HUES48 (cell line): ENCODE data around the gene LTV1.

Source experiments
- H3K27ac ChIP-seq: one replicate; pipeline ENCODE4 v1.7.0; 2013; ENCODE audit warnings: low read depth, low read length, inconsistent platforms
- H3K27me3 ChIP-seq: 2 replicates; pipeline ENCODE4 v1.6.1; 2013; ENCODE audit warnings: mild to moderate bottlenecking, low read length; ENCODE audit not compliant: control insufficient read depth, insufficient read depth
- H3K36me3 ChIP-seq: 2 replicates; pipeline ENCODE4 v1.6.1; 2013; ENCODE audit warnings: low read length; ENCODE audit not compliant: control insufficient read depth, insufficient read depth
- H3K4me1 ChIP-seq: 2 replicates; pipeline ENCODE4 v1.6.1; 2013; ENCODE audit warnings: mild to moderate bottlenecking, low read length; ENCODE audit not compliant: control insufficient read depth, insufficient read depth
- H3K4me3 ChIP-seq: 2 replicates; pipeline ENCODE4 v1.5.1; 2013; ENCODE audit warnings: mild to moderate bottlenecking, low read depth, low read length
- H3K9ac ChIP-seq: 2 replicates; pipeline ENCODE4 v1.6.1; 2013; ENCODE audit warnings: mild to moderate bottlenecking, low read depth, low read length, moderate library complexity
- H3K9me3 ChIP-seq: 2 replicates; pipeline ENCODE4 v1.6.1; 2013; ENCODE audit warnings: low read length; ENCODE audit not compliant: control insufficient read depth, insufficient read depth

Gene LTV1

DNA sequence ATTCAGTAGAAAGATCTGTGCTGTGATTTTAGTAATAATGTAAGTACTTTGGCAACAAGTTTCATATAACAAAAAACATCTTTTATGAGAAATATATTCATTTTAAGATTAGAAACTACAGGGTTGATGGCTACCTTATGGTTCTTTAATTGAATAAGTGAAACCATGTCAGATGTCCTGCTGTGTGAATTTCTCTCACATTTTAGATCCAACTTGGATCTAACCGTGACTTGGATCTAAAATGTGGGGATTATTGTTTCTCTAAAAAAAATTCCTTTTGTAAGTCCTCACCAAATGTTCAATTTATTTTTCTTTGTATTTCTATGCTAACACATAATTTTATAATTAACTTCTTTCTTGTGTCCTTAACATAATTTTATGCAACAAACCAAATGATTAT lies 51.5 kb downstream of the LTV1 start:
- H3K36me3 ChIP-seq = no peaks in the 10 kb centered on the region
- no peaks in the 10 kb centered on the region for H3K27me3 ChIP-seq
- peaks cover 6% of the 10 kb centered on the region; the same call in 1 of the 2 replicates for H3K4me1 ChIP-seq
- H3K9ac ChIP-seq = no peak overlapping the region
- H3K4me3 ChIP-seq = no peak overlapping the region
- no peaks in the 10 kb centered on the region for H3K9me3 ChIP-seq
- H3K27ac ChIP-seq = no peak overlapping the region

- no peak overlapping the region for H3K4me3 ChIP-seq
- no peaks in the 10 kb centered on the region for H3K36me3 ChIP-seq
- H3K27me3 ChIP-seq = no peaks in the 10 kb centered on the region
- H3K4me1 ChIP-seq = peaks cover 6% of the 10 kb centered on the region; the same call in 1 of the 2 replicates
- no peak overlapping the region for H3K27ac ChIP-seq
- H3K9me3 ChIP-seq = no peaks in the 10 kb centered on the region
- no peak overlapping the region for H3K9ac ChIP-seq
Observed at GRCh38 chr6:143896126-143896860, 53.2 kb downstream of the LTV1 start.

GRCh38 chr6:143900358-143900757 lies 57.2 kb downstream of the LTV1 start:
- no peak overlapping the region for H3K4me3 ChIP-seq
- H3K9me3 ChIP-seq = no peaks in the 10 kb centered on the region
- H3K36me3 ChIP-seq = no peaks in the 10 kb centered on the region
- H3K27ac ChIP-seq = no peak overlapping the region
- peaks cover 6% of the 10 kb centered on the region; the same call in 1 of the 2 replicates for H3K4me1 ChIP-seq
- no peaks in the 10 kb centered on the region for H3K27me3 ChIP-seq
- no peak overlapping the region for H3K9ac ChIP-seq

GRCh38 chr6:143901885-143902750 lies 59.0 kb downstream of the LTV1 start:
- no peak overlapping the region for H3K9ac ChIP-seq
- H3K27ac ChIP-seq = no peak overlapping the region
- no peaks in the 10 kb centered on the region for H3K9me3 ChIP-seq
- no peaks in the 10 kb centered on the region for H3K36me3 ChIP-seq
- H3K27me3 ChIP-seq = no peaks in the 10 kb centered on the region
- H3K4me1 ChIP-seq = no peaks in the 10 kb centered on the region
- no peak overlapping the region for H3K4me3 ChIP-seq

GRCh38 chr6:143902827-143903226 lies 59.7 kb downstream of the LTV1 start:
- Histone ChIP-seq H3K4me3 (no peak overlapping the region), H3K27ac (no peak overlapping the region)

GRCh38 chr6:143911028-143911427 lies 67.9 kb downstream of the LTV1 start:
- H3K9ac ChIP-seq = no peak overlapping the region
- no peaks in the 10 kb centered on the region for H3K9me3 ChIP-seq
- no peak overlapping the region for H3K27ac ChIP-seq
- H3K36me3 ChIP-seq = no peaks in the 10 kb centered on the region
- H3K4me1 ChIP-seq = no peaks in the 10 kb centered on the region
- H3K4me3 ChIP-seq = no peak overlapping the region
- H3K27me3 ChIP-seq = no peaks in the 10 kb centered on the region

More at GRCh38 chr6:143902827-143903226, 59.7 kb downstream of the LTV1 start:
- Histone ChIP-seq H3K4me1 (no peaks in the 10 kb centered on the region), H3K9ac (no peak overlapping the region), H3K9me3 (no peaks in the 10 kb centered on the region), H3K27me3 (no peaks in the 10 kb centered on the region), H3K36me3 (no peaks in the 10 kb centered on the region)

DNA sequence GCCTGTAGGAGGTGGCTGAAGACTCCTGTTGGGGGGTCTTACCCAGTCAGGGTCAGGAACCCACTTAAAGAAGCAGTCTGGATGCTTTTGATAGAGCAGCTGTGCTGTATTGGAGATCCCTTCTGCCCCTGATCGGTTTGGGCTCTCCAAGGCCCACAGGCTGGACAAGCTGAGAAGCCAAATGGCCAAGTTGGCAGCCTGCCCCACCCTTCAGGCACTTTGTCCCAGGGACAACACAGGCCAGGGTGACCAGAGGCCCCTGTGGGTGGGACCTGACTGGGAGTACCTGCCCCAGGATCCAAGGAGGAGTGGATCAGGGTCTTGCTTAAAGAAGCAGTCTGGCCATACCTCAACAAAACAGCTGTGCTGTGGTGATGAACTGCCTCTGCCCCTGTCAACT lies 69.5 kb downstream of the LTV1 start:
- Histone ChIP-seq H3K9ac (no peak overlapping the region), H3K36me3 (no peaks in the 10 kb centered on the region), H3K4me3 (no peak overlapping the region), H3K27ac (no peak overlapping the region), H3K4me1 (no peaks in the 10 kb centered on the region), H3K27me3 (no peaks in the 10 kb centered on the region), H3K9me3 (no peaks in the 10 kb centered on the region)
